ENCODE data around the gene MAST1.
"Not testable (repeated sequence)": the region's sequence is repeated elsewhere in the genome, so short reads cannot be mapped to it uniquely, and the experiment has no call there.

MAST1 gene

DNA sequence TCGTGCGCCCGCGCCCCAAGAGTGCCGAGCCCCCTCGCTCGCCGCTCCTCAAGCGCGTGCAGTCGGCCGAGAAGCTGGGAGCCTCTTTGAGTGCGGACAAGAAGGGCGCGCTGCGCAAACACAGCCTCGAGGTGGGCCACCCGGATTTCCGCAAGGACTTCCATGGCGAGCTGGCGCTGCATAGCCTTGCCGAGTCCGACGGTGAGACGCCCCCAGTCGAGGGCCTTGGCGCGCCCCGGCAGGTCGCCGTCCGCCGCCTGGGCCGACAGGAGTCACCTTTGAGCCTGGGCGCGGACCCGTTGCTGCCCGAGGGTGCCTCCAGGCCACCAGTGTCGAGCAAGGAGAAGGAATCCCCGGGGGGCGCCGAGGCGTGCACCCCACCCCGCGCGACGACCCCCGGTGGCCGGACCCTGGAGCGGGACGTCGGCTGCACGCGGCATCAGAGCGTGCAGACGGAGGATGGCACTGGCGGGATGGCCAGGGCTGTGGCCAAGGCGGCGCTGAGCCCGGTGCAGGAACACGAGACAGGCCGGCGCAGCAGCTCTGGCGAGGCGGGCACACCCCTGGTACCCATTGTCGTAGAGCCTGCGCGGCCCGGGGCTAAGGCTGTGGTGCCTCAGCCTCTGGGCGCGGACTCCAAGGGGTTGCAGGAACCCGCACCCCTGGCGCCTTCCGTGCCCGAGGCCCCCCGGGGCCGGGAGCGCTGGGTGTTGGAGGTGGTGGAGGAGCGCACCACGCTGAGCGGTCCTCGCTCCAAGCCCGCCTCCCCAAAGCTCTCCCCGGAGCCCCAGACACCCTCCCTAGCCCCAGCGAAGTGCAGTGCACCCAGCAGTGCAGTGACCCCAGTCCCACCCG is 35.8 kb downstream of the MAST1 start:
- DNase-seq = no peak

DNA sequence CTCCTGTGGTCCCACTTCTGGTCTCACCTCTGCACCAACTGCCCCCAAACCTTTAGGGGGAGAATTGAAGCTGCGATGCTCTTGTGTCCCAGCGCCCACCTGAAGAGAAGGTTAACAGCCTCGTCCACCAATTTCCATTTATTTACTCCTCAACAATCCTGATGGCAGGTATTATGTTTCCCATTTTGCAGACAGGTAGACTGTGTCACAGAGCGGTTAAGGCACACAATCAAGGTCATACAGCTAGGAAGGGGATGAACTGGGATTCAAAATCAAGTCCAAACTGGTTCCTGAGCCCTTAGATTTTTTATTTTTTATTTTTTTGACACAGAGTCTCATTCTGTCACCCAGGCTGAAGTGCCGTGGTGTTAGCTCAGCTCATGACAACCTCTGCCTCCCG is 36.8 kb downstream of the MAST1 start:
- no peak for DNase-seq

DNA sequence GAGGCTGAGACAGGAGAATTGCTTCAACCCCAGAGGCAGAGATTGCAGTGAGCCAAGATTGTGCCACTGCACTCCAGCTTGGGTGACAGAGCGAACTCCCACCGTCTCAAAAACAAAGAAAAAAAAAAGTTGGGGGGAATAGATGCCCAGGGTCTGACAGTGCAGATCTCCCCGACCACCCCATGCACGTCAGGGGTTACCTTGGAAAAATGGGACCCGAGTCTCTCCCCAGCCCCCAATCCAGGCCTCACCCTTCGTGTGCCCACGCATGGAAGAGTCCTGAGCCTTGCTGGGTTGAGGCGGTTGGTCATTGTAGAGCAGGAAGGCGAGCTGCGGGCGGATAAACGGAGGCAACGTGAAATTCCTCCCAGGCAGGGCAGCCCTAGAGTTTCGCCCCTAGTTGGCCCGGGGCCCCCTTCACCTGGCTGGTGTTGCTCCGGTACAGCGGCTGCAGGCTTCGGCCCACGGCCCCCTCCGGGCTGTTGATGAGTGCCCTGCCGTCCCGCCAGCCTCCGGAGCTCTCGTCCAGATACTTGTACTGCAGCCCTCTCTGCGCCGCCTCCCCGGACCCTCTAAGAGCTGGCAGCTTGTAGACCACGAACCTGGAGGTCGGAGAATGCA is 42.3 kb downstream of the MAST1 start:
- DNase-seq = peak; percentile 27

DNA sequence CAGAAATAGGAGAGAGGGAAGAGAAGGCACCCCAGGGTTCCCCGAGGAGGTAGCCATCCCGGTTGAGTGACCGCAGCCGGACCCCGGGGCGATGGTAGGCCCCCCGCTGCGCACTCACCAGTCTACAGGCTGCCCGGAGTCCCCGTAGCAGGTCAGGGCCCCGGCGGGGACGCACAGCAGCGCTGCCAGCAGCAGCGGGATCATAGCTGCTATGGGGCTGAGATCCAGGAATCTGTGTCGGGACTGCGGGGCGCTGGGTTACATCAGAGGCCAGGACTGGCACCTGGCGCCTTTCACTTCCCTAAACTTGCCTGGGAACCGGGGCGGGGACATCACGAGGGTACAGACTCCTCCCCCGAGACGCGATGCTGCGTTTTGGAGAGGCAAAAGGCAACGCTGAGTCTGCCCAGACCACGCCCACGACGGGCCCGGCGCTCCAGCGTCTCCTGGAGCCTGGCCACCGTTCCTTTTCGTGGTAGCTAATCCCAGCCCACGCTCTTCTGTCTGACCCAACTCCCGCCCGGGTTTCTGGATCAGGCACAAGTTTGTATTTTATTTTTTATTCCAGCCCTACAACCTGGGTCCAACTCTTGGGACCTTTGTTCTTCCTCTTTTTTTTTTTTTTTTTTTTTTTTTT is 43.0 kb downstream of the MAST1 start, which contains the start of gene DNASE2:
DNASE2 (minus strand) TSS at position 278 of the 637 bp plus-strand sequence; CDS start at position 204, 74 bp downstream.
- peak; percentile 98 for DNase-seq

DNA sequence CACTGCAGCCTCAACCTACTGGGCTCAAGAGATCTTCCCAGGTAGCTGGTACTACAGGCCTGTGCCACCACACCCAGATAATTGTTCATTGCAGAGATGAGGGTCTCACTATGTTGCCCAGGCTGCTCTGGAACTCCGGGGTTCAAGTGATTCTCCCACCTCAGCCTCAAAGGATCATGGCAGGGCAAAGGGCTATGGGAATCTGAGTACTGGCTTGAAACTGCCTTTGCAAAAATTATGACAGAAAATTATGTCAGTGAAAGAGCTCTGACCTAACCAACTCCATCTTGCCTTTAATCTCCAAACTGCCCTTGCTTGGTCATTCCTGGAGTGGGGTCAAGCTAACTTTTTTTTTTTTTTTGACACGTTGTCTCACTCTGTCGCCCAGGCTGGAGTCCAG is 44.3 kb downstream of the MAST1 start:
- DNase-seq = no peak

DNA sequence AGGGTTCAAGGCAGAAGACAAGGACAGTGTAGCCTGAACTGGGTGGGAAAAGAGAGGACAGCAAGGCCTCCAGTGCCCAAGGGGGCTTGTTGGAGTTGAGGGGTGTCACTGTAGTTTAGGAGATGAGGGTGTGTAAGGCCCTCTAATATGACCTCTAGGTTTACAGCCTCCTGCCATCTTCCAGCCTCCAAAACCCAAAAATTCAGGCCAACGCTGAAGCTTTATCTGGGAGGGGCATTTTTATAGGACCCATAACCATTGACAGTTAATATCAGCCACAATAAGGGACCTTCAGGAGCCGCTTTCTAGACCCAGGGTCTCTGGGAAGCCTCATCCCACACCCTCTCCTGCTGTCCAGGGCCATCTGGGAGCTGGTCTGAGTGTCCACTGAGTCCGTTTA is 45.9 kb downstream of the MAST1 start:
- no peak for DNase-seq

DNA sequence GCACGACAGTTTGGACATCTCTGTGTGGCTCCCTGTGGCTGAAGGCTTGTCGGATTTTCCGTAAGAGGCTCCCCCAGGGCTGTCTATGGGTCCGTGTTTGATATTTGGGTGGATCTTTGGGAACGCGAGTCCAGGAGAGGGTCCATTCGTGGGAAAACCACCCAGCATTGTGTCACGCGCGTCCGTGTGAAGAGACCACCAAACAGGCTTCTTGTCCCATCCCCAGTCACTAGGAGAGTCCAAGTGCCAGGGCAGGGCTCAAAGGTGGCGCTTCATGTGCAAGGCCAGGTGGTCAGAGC is 46.3 kb downstream of the MAST1 start:
- no peak for DNase-seq

DNA sequence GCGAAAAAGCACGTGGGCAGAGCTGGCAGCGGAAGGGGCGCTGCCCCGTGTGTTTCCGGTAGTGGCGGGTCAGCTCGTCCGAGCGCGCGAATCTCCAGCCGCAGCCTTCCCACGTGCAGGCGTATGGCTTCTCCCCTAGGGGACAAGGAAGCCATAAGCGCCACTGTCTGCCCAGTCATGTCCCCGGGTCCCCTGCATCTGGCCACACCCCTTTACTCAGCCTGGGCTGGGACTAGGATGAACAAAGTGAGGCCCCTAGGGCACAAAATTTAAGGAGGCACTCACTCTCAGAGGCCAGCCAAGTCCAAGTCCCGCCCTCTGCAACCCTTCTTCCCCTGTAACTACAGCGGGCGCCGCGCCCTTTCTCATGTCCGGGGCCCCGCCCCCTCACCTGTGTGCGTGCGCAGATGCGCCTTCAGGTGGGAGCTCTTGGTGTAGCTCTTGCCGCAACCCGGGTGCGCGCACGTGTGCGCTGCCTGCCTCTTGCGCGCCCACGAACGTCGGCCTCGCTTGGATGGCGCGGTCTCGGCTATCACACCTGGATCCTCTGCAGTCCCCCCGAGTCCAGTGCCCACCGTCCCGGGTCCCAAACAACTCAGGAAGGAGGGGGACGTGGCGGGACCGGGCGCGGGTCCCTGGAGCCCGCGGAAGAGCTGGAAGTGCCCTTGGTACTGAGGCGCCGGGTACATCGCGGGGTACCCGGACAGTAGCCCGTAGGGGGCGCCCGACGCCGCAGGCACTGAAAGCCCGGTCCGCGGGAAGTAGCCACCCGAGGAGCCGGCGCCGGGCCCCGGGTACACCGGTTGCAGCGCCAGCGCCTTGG is 46.8 kb downstream of the MAST1 start:
- DNase-seq = peak; percentile 69

DNA sequence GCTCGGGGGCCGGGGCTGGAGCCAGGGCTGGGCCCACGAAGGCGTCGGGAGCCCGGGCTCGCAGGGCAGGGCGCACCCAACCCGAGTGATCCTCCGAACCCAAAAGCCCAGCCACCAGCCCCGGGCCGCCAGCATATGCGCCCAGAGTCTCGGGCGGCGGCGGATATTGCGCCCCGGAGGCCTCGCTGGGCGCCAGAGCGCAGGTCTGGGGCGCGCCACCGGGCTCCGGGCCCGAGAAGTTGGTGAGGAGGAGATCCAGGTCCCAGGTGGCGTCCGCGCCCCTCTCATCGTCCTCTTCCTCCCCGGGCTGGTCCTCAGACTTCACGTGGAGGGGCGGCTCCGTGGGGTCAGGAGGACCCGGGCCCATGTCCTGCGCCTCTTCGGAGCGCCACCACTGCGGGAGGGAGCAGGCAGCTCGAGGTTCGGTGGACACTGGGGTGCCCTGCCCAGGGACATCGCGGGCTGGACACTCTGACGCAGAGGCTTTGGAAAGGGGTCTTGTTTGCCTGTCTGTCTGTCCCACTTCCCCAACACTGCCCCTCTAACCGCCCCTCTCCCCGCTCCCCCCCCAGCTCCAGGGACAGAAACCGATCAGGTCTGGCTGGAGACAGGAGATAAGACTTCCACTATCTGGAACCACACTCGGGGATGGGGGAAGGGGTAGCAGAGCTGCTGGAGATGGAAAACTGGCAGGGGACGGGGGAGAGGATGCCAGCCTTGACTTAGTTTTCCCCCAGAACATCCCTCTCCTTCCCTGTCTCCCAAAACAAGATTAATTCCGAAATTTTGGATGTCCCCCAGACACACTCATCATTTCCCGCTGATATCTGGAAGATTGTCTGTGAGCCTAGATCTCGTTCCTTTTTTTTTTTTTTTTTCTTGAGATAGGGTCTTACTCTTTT is 47.7 kb downstream of the MAST1 start:
- DNase-seq = no peak

DNA sequence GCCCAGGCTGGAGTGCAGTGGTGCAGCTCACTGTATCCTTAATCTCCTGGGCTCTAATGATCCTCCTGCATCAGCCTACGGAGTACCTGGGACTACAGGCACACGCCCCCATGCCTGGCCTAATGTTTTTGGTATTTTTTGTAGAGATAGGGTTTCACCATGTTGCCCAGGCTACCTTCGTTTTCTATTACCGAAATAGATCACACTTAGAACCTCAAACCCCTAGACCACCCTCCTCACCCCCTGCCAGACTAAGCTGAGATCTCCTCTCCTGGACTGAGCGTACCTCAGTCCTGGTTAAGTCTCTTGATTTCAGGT is 48.3 kb downstream of the MAST1 start:
- no peak for DNase-seq

DNA sequence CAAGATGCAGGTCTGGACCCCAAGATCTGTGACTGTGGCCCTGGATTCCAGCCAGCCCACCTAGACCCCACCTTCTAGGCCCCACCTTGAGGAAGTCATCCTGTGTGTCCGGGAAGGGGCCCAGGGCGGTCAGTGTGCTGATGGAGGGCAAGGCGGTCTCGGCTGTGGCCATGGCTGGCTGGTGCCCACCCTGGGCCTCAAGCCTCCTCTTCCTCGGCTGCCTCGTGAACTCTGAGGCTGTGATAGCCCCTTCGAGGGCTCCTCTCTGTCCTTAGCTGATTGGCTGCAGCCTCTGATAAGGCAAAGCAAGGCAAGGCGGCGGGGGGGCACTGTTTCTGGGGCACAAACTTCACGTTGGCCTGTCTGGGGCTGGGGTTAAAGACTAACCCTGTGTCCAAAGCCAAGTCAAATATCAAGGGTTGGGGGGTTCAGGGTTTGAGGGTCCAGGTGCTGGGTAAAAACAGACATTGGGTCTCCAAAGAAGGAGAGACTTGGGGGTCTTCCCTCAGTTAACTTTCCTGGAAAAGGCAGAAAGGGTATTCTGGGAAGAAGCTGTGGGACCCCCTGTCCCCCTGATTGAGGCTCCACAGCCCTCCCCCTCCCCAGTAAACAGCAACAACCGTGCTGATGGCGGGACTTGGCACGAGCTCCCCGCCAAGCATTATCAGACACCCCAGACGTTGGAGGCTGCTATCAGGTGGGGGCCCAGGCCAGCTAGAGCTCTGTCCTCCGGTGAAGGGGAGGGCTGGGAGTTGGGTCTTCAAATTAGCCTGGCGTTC is 48.8 kb downstream of the MAST1 start, which contains the start of gene KLF1:
KLF1 (minus strand) TSS at position 233 of the 779 bp plus-strand sequence; CDS start at position 172, 61 bp downstream.
- DNase-seq = no peak

DNA sequence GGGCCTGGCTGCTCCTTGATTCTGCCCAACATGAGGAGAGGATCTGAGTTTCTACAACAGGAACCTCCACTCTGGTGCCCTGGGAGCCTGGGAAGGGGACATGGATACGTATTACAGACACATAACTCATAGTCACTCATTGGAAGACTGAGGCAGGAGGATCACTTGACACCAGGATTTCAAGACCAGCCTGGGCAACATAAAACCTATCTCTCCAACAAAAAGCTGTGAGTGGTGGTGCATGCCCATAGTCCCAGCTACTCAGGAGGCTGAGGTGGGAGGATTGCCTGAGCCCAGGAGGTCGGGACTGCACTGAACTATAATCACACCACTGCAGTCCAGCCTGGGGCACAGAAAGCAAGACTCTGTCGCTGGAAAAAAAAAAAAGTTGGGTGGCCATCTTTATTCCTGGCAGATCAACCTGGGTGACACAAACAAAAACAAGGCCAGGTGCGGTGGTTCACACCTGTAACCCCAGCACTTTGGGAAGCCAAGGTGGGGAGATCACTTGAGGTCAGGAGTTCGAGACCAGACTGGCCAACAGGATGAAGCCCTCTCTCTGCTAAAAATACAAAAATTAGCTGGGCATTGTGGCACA is 49.8 kb downstream of the MAST1 start:
- DNase-seq = no peak

DNA sequence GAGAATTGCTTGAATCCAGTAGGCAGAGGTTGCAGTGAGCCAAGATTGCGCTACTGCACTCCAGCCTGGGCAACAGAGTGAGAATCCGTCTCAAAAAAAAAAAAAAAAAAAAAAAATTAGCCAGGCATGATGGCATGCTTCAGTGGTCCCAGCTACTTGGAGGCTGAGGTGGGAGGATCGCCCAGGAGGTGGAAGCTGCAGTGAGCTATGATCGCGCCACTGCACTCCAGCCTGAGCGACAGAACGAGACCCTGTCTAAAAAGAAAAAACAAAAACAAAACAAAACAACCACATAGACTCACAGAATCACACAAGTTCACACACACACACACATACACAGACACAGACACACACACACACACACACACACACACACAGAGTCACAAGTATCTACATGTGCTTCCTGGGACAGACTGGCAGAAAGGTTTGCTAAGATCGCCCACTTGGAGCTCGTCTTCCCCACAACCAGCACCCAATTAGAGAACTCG is 52.0 kb downstream of the MAST1 start:
- not testable (repeated sequence) for DNase-seq

DNA sequence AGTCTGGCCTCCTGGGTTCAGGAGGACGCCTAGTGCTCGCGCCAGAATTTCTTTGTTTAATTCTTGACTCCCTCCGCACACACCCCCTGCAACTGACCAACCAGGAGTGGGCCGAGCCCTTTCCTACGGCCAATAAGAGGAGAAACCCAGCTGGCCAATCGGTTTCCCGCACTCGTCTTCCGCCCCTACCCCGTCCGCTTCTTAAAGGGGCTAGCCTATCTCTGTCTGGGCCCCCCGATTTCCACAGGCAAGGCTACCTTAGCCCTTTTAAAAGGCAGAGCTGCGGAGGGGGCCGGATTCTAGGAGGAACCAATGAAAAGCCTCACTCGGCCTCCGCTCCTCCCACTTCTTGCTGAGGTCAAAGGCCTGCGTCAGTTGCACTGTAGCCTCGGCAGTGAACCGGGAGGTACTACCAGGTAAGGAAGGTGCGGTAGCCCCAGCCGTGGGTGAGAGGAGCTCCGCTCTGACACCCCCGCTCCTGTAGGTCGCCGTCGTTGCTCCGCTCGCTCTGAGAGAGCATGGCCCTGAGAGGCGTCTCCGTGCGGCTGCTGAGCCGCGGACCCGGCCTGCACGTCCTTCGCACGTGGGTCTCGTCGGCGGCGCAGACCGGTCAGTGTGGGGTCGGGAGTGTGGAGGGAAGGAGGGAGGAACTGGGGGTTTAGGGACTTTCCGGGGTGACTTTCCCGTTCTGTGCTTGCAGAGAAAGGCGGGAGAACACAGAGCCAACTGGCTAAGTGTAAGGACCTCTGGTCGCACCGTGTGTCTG is 52.7 kb downstream of the MAST1 start, which contains the start of gene GCDH:
GCDH (plus strand) TSS at position 374 of the 766 bp plus-strand sequence; CDS start at position 519, 145 bp downstream.
- DNase-seq = peak; percentile 99

DNA sequence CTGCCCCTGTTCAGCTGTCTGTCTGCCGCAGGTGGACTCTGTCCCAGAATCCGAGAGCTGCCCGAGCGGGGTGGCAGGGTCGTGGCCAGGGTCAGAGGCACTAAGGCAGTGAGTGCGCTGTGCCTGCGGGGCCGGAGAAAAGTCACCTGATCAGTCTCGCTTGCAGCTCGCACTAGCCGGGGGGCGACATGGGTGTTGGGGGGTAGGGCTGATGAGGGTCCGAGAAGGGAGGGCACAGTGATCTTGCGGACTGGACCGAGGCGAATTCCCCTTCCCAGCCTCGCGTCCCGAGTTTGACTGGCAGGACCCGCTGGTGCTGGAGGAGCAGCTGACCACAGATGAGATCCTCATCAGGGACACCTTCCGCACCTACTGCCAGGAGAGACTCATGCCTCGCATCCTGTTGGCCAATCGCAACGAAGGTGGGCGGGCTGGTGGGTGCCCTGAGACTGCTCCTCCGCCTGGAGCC is 53.3 kb downstream of the MAST1 start:
- no peak for DNase-seq

DNA sequence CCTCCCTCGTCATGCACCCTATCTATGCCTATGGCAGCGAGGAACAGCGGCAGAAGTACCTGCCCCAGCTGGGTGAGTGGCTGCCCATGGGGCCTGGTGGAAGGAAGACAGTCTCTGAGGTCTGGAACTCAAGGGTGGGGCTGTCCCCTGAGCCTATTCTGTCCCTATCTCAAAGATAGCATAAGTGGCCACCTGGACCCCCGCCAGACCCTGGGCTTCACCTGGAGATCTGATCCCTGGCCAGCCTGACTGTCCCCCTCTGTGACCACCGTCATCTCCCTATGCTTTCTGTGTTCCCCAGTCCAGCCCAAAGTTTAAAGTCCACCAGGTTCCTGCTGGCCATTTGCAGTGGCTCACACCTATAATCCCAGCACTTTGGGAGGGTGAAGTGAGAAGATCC is 55.3 kb downstream of the MAST1 start:
- DNase-seq = no peak

DNA sequence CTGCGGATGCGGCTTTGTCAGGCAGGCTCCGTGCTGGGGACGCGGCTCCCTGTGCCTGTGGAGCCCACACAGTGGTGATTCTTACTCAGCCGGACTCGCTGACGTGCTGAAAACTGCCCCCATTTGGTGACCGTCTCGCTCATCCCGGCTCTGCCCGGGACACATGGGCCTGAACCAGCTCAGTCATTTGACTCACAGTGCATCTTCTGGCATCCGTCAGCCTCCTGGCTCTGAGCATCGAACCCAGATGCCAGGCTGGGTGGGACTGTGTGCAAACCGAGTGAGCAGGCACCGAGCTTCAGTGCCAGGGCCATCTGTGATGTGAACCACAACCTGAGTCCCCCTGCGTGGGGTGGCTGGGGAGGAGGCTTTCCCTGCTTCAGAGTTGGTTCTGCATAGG is 58.1 kb downstream of the MAST1 start:
- no peak for DNase-seq

DNA sequence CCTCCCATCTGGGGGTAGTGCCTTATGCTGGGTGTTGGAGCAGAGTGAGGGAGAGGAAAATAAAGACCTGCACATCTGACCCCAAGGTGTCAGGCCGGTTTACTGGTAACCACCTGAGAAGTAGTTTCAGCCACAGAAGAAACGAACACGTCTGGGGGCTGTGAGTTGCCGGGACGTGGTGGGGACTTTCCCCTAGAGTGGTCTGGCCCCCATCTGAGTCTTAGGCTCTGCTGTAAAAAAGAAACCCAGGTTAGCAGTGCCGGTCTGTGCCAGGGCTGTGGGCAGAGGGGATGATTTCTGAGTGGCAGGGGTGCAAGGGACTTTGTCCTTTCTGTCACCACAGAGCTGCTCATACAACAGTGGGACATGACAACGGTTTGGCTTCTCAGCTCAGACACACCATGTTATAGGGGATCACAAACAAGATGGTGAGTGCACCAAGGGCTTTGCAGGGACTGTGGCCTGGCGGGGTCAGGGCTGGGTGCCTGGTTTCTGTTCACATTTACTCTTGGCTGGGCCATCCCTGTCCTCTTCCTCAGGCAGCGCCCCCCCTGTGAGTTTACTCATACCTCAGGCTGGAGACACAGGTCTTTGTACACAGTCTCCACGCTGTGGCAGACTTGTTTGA is 61.7 kb downstream of the MAST1 start:
- no peak for DNase-seq

DNA sequence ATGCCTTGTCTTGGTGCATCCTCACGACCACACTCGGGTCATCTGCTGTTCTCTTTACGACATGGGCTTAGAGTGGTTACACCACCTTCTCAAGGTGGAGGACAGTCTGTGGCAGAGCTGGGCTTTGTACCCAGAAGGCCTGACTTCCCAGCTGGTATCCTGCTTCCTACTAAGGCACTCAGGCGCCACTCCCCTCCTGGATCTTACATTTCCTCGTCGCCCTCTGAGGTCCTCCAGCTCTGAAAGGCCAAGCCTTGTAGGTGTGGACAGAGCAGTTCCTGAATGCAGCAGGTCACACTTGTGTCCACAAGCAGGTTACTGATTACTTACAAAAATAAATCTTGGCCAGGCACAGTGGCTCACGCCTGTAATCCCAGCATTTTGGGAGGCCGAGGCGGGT is 68.9 kb downstream of the MAST1 start:
- DNase-seq = no peak

Data from inflammatory macrophage treated with lipopolysaccharide for 4 hours (primary cell).